T1000 (cell line): Measurements from ENCODE around the gene SOST.
"Not testable (repeated sequence)": the region's sequence is repeated elsewhere in the genome, so short reads cannot be mapped to it uniquely, and the experiment has no call there.

ENCODE experiments used
- DNase-seq: peaks from one replicate; lab custom pipeline; 2025; ENCODE audit warnings: mixed read lengths; lab: John Stamatoyannopoulos, UW

The SOST gene

DNA sequence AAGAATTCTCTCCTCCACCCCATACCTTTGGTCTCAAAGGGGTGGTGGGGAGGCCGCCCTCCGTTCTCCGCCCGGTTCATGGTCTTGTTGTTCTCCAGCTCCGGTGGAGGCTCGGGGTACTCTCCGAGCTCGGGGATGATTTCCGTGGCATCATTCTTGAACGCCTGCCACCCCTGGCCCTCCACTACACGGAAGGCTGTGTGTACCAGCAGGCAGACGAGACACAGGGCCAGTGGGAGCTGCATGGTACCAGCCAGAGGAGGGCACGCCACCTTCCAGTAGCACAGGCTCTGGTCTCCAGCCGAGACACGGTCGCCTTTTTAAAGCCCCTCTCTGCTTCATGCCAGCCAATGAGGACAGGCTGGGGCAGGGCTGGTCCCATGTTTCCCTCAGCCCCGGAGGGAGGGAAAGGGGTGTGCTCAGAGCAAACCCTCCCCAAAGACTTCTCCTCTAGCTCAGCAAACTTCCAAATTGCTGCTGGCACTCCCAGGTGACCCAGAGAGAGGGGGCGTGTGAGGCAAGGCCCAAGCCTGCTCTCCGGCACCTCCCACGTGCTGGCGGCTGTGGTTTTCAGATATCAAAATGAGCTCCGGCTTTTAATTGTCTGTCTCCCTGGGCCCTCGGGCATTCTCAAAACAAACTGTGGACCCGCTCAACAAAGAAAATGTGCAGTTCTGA lies at the start of gene SOST:
TSS of gene SOST (minus strand) at position 295 of the 678 bp plus-strand sequence. CDS start at position 245, 50 bp downstream.
- DNase-seq, result no peak

DNA sequence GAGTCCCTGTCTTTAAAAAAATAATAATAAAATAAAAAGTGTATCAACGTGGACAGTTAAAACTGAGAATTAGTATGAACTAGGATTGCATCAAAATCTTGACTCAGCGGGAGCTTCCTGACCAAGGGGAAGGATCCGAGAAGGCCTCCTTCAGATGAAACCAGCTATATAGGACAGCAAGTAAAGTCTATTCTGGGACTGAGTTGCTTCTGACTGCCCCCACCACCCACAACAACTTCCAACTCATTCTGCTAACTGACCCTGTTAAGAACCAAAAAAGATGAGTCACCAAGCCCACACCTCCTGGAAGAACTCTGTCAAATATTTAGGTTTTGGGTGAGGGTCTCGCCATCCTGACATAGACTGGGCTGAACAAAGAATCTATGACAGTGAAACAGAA lies 49.5 kb upstream of the SOST start:
- DNase-seq, result no peak

DNA sequence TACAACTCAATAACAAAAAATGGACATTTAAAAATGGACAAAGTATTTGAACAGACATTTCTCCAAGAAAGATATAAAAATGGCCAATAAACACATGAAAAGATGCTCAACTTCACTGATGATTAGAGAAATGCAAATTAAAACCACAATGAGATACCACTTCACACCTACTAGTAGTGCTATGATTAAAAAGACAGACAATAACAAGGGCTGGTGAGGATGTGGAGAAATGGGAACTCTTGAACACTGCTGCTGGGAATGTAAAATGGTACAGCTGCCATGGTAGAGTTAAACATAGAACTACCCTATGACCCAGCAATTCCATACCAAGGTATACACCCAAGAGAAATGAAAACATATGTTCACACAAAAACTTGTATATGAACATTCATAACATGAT lies 46.5 kb upstream of the SOST start:
- no peak for DNase-seq

DNA sequence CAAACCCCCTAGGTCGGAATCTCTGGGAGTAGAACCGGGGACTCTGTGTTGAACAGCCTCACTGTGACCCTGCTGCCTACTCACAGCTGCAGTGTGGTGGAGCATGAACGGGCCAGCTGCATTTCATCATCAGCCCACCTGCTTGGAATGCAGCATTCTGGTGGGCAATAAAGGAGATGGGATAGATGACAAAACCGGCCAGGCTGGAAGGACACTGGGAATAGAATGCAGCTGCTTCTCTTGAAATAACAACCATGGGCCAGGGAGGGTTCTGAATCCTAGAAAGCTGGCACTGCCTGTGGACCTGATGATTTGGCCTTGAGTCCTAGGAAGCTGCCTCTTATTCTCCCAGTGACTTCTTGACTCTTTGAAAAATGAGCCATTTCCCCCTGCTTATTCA lies 45.2 kb upstream of the SOST start:
- DNase-seq, result no peak

DNA sequence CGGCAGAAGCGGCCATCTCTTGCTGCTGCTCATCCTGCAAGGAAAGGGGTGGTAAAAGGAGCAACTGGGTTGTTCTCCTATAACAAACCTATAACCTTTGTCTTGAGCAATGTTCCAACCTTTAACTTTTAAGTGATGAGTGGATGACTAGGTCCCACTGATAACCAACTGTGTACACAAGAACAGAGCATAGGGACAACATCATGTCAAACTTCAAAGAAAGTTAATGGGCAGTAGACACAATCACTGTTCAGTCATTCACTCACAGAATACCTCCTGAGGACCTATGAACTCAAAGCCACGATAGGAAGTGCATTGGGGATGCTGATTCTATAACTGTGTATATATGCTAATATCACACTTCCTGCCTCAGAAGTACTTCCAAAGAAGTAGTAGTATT lies 43.3 kb upstream of the SOST start:
- no peak for DNase-seq

DNA sequence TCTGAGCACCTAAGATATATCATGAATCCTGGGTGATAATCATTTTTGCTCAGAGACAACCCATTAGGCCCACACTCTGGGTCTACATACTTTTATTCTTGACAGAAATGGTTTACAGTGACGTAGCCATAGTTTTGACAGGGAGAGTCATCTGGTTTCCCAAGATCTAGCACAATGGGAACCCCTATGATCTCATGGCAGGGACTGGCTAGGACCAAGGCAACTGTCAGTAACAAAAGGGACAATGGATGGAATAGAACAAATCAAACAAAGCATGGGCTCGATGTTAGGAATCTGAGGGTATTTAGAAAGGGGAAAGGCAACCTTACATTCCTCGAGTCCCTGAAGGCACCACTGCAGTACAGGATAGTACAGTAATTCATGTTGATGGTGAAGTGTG lies 42.1 kb upstream of the SOST start:
- DNase-seq, result no peak

DNA sequence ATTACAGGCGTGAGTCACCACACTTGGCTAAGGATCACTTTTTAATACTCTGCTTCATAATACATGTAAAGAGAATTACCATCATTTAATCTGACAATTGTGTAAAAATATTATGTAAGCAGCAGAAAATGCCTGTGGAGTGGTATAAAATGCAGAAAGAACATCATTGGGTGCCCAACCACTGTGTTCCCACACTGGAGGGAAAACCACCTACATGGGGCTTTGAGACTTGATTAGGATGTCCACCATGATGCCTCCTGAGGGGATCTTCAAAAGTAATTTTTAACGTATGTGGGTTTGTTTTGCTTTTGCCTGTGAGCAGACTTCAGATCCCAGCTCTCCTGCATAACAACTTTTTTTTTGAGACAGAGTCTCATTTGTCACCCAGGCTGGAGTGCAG lies 40.5 kb upstream of the SOST start:
- DNase-seq, result no peak

DNA sequence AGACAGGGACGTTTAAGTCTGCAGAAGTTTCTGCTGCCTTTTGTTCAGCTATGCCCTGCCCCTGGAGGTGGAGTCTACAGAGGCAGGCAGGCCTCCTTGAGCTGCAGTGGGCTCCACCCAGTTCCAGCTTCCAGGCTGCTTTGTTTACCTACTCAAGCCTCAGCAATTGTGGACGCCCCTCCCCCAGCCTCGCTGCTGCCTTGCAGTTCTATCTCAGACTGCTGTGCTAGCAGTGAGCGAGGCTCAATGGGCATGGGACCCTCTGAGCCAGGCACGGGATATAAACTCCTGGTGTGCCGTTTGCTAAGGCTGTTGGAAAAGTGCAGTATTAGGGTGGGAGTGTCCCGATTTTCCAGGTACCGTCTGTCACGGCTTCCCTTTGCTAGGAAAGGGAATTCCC lies 39.4 kb upstream of the SOST start:
- not testable (repeated sequence) for DNase-seq

DNA sequence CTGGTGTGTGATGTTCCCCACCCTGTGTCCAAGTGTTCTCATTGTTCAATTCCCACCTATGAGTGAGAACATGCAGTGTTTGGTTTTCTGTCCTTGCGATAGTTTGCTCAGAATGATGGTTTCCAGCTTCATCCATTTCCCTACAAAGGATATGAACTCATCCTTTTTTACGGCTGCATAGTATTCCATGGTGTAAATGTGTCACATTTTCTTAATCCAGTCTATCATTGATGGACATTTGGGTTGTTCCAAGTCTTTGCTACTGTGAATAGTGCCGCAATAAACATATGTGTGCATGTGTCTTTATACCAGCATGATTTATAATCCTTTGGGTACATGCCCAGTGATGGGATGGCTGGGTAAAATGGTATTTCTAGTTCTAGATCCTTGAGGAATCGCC lies 34.1 kb upstream of the SOST start:
- DNase-seq, result not testable (repeated sequence)

DNA sequence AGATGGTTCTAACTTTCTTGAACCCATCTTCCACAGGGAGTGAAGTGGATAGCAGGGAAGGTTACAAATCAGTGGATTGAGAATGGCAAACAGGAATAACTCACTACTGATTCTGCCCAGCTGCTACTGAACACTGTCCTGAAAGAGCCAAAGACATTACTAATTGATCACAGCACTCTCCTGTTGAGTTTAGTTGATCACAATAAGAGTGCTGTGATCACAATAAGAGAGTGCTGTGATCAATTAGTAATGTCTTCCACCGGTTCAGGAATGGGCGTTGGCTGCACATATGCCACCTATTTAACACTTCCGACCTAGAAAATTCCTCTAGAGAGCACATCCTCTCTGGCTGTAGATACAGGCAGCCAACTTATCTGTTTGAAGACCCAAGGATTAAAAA lies 33.0 kb upstream of the SOST start:
- no peak for DNase-seq

DNA sequence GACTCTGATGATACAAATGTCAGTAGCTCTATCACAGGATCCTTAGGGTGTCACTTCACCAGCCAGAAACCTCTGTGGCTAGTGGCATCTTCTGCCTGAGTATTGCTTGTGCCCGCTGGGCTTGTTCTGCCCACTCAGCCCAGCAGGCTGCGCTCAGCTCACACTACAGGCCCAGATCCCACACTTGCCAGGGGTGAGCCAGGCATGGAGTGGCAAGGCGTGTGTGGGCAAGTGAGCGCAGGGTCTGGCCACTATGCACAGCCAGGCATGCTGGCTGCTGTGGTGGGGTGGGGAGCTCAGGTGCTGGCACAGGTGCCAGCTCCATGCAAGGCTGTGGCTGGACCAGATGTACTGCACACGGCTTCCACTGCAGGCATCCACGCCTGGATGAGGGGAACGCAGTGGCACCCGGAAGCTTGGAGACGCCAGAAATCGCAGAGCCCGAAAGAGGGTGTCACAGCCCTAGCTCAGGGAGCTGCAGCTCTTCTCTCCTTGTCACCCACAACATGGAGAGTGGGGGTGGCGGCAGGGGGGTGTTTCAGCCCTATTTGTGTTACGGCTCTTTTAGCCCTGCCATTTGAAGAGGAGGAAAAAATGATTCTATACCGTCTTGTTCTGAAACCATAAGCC lies 31.8 kb upstream of the SOST start:
- no peak for DNase-seq

DNA sequence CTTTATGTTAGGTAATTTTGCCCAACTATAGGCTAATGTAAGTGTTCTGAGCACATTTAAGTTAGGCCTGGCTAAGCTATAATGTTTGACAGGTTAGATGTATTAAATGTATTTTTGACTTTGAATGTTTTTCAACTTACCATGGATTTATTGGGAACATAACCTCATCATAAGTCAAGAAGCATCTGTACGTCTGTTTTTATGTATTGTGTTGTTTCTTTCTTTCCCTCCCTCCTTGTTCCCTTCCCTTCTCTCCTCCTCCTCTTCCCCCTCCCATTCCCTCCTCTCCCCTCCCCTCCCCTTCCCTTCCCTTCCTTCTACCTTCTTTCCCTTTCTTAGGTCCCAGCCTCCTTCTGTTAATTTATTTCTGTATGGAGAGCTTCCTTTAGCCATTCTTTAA lies 30.9 kb upstream of the SOST start:
- no peak for DNase-seq

DNA sequence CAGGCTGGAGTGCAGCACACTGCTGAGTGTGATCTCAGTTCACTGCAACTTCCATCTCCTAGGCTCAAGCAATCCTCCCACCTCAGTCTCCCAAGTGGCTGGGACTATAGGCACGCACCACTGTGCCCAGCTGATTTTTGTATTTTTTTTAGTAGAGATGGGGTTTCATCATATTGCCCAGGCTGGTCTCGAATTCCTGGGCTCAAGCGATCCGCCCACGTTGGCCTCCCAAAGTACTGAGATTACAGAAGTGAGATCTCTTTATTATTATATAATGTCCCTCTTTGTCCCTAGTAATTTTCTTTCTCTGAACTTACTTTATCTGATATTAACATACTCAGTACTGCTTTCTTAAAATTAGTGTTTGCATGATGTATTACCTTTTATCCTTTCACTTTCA lies 29.9 kb upstream of the SOST start:
- DNase-seq, result no peak

DNA sequence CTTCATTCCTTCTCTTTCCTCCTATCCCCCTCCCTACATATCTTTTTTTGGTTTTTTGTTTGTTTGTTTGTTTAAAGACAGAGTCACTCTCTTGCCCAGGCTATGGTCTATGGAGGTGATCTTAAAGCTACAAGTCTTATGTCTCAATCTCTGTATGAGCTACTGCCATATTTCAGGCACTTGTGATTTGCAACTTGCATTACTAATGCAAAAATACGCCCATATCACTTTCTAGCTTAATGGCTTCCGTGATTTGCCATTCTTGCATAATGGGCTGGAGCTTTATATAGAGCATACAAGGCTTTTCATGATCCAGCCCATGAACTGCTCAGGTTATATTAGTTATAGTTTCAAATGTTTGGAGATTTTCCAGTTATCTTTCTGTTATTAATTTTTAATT lies 29.1 kb upstream of the SOST start:
- no peak for DNase-seq

DNA sequence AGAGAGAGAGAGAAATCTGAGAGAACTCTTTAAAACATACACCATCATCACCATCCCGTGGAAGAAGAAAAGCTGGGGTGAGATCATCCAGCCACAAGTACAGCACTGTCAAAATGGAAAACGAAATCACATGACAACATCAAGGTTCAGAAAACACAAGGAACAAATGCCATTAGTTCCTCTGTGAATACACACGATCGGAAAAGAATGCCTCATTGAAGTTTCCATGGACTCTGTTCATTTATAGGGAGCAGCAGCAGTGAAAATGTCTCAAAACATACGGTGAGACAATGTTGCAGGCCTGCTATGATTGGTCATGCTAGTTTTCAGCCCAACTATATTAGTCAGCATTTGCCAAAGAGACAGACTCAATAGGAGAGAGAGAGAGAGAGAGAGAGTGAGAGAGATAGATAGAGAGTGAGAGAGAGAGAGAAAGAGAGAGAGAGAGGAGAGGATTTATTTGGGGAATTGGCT lies 26.1 kb upstream of the SOST start:
- peak; percentile 8 for DNase-seq

DNA sequence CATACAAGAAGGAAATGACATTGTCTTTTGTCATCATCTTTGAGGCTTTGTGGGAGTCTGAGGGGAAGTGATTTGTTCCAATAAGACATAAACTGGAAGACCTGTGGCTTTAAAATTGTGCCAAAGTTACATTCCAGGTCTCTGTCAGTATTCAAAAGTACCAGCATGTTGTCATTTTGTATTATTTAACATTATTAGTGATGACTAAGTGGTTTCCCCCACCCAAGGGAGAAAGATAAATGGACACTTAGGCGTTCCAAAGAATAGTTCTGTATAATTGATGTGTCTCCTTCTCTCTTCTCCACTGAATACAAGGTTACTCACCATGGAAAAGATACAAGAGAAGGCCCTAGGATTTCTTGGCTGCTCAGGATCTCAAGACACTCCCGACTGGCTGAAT lies 25.5 kb upstream of the SOST start:
- DNase-seq, result no peak

DNA sequence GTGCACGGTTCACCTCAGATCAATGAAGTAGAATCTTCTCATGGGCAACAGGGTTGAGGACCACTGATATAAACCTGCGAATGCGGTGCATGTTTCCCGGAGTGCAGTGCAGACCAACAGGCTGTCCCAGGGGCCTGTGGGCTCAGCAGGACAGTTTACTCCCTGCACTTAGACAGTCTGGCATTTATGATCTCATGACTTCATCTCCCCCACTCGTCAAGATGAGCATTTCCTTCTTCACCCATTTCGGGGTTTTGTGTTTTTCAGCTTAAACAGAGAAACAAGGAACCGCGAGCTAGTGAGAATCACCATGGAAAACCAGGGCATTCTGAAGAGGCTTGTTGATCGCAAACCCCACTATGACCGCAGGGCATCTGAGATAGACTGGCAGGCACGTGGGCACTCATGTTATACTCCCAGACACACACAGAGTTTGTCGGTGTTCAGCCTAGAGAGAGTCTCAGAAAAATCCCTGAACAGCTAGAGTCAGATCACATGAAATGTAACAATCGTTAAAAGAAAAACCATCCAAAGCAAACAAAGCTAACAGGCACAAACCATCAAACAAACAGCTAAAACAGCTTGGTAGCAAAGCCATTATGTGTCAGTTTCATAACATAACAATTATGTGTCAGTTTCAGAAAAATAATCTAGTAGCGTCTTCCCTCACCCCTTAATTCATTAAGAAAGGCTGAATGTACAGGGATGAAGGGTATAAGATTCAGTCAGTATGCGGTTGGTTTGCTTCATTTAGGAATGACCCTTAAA lies 24.5 kb upstream of the SOST start:
- DNase-seq, result no peak

DNA sequence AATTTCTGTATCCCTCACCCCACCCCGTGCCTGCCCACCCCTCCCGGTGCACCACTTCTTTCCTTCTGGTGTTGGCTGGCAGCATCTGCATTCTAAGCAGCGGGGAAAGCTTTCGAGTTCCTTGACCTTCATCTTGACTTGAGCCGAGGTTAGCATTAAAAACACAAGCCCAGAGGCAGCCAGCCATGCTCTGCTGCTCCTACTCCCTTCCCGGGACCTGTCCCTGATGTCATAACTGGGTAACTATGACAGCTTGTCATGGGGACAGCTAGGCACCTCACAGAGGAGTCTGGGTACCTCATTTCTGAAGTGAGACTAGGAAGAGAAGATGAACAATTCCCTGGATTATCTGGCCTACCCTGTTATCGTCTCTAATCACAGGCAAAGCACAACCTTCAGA lies 21.5 kb upstream of the SOST start, which contains the start of gene CFAP97D1:
TSS of gene CFAP97D1 (plus strand) at position 301 of the 400 bp plus-strand sequence. CDS start at position 329, 28 bp downstream.
- DNase-seq, result no peak

DNA sequence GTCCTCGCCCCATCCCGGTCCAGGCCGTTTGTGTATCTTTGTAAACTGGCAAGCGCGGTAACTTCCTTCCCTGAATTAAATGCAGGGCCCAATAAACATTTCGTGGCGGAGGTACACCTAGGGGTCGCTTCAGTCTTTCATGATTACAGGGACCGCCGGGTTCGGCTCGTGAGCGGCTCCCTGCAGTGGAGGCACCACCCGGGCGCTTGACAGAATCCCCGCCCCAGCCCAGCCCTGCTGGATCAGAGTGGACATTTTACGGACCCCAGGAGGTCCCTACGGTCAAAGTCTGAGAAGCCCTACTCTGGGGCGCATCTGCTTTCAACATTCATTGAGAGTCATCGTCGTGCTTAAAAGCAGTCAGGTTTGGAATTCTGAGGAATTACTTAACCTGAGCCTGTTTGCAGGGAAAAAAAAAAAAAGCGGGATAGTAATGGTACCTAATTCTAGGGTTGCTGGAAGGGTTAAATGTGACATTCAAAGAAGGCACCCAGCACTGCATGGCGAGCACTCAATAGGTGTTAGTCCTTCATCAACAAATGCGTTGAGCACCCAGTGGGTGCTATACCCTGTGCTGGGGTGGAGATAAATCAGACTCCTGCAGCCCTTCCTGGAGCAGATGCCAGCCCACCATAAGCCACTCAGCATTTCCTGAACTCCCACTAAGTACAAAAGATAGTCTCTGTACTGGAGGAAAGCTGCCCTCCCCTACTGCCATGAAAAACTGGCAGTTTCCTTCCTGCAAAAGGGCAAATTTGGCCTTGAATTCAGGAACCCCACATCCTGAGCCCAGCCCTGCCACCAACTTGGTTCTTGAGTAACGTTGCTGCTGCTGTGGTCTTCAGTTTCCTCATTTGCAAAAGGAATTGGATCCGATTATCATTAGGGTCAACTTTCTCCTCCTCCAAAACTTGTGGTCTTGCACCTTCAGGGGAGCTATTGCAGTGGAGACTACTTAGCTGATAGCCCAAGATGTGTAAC lies 20.8 kb upstream of the SOST start:
- DNase-seq, result peak; percentile 42

DNA sequence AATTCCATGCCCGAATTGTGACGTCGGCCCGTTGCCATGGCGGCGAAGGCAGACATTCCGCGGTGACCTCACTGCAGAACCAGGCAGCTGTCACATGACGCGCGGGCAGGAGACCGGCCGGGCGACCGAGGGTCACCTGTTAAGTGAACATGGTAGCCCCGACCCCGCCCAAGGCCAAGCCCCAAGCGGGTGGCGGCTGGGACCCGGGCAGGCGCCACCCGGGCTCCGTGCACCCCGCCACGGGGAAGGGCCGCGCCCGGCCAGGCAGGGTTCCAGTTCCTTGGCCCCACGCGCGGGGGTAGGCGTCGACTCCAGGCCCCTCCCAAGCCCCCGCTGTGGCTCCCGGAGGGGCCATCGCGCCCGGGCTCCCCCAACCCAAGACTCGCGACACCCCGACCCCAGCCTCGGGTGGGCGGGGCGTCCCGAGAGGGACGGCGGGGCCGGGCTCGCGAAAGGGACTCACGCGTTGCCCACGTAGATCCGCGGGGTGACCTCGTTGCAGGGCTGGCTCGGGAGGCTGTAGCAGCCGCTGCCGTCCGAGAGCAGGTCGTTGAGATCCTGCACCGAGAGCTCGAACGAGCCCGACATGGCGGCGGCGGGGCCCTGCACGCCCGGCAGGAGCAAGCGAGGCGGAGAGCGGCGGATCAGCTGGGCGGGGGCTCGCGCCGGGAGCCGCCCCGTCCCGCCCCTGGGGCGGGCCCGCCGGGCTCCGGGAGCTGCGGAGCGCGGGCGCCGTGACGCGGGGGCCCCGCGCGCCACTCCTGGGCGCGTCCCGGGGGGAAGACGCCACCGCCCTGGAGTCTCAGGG lies 19.9 kb upstream of the SOST start, which contains the start of gene DUSP3:
TSS of gene DUSP3 (minus strand) at position 641 of the 808 bp plus-strand sequence. CDS start at position 588, 53 bp downstream.
- DNase-seq, result peak; percentile 93
